Trophoblast cell (in vitro differentiated cells and primary cell): ENCODE measurements around the gene PDE4D.

Experiments
- DNase-seq, 2 donors: peaks; one replicate each; pipeline ENCODE4 v3.0.0-alpha.2; 2016
- H2AFZ ChIP-seq: 2 replicates; pipeline ENCODE4 v1.6.1; 2013; ENCODE audit warnings: low read length, moderate library complexity, mild to moderate bottlenecking; ENCODE audit not compliant: insufficient read depth, poor library complexity
- H2AK5ac ChIP-seq: 2 replicates; pipeline ENCODE4 v1.6.1; 2013; ENCODE audit warnings: mild to moderate bottlenecking, low read length
- H2BK120ac ChIP-seq: 2 replicates; pipeline ENCODE4 v1.6.1; 2013; ENCODE audit warnings: low read length, mild to moderate bottlenecking, moderate library complexity; ENCODE audit not compliant: insufficient read depth, poor library complexity
- H2BK12ac ChIP-seq: 2 replicates; pipeline ENCODE4 v1.6.1; 2013; ENCODE audit warnings: mild to moderate bottlenecking, low read length, moderate library complexity
- H2BK5ac ChIP-seq: 2 replicates; pipeline ENCODE4 v1.6.1; 2013; ENCODE audit warnings: low read length, low read depth, moderate library complexity, mild to moderate bottlenecking; ENCODE audit not compliant: poor library complexity
- H3K14ac ChIP-seq: 2 replicates; pipeline ENCODE4 v1.6.1; 2013; ENCODE audit warnings: mild to moderate bottlenecking, low read length
- H3K18ac ChIP-seq: 2 replicates; pipeline ENCODE4 v1.6.1; 2013; ENCODE audit warnings: mild to moderate bottlenecking, low read length
- H3K23ac ChIP-seq: 2 replicates; pipeline ENCODE4 v1.6.1; 2013; ENCODE audit warnings: low read length
- H3K27ac ChIP-seq: 2 replicates; pipeline ENCODE4 v1.5.1; 2013; ENCODE audit warnings: low read depth, mild to moderate bottlenecking, inconsistent platforms, low read length, moderate library complexity
- H3K27me3 ChIP-seq: 2 replicates; pipeline ENCODE4 v1.6.1; 2013; ENCODE audit warnings: inconsistent platforms, mild to moderate bottlenecking, low read length, moderate library complexity; ENCODE audit not compliant: insufficient read depth
- H3K36me3 ChIP-seq, 2 experiments: 1 replicate in 1 of 2; 2 replicates in 1 of 2; pipeline ENCODE4 v1.6.1; 2013; ENCODE audit warnings: low read length in 2 of 2, mild to moderate bottlenecking in 2 of 2, moderate library complexity in 1 of 2; ENCODE audit not compliant: insufficient read depth in 2 of 2, control insufficient read depth in 1 of 2
- H3K4ac ChIP-seq: 2 replicates; pipeline ENCODE4 v1.6.1; 2013; ENCODE audit warnings: low read depth, mild to moderate bottlenecking, low read length, moderate library complexity
- H3K4me1 ChIP-seq, 2 experiments: 1 replicate in 1 of 2; 2 replicates in 1 of 2; pipeline ENCODE4 v1.6.1; 2013; ENCODE audit warnings: low read length in 2 of 2, mild to moderate bottlenecking in 2 of 2, moderate library complexity in 1 of 2; ENCODE audit not compliant: insufficient read depth in 2 of 2, control insufficient read depth in 1 of 2
- H3K4me2 ChIP-seq: 2 replicates; pipeline ENCODE4 v1.6.1; 2013; ENCODE audit warnings: inconsistent platforms, mild to moderate bottlenecking, low read length, moderate library complexity
- H3K4me3 ChIP-seq: 2 replicates; pipeline ENCODE4 v1.5.1; 2013; ENCODE audit warnings: mild to moderate bottlenecking, low read depth, low read length, inconsistent platforms
- H3K79me1 ChIP-seq: one replicate; pipeline ENCODE4 v1.6.1; 2013; ENCODE audit warnings: low read length
- H3K79me2 ChIP-seq: 2 replicates; pipeline ENCODE4 v1.6.1; 2013; ENCODE audit warnings: low read length, mild to moderate bottlenecking; ENCODE audit not compliant: control insufficient read depth, insufficient read depth, poor library complexity
- H3K9ac ChIP-seq: 2 replicates; pipeline ENCODE4 v1.6.1; 2013; ENCODE audit warnings: mild to moderate bottlenecking, low read length
- H3K9me3 ChIP-seq: 2 replicates; pipeline ENCODE4 v1.6.1; 2013; ENCODE audit warnings: low read depth, mild to moderate bottlenecking, control low read depth, inconsistent platforms, low read length; ENCODE audit not compliant: insufficient read depth
- H4K12ac ChIP-seq: 2 replicates; pipeline ENCODE4 v1.6.1; 2013; ENCODE audit warnings: low read depth, mild to moderate bottlenecking, low read length, moderate library complexity
- H4K8ac ChIP-seq: 2 replicates; pipeline ENCODE4 v1.6.1; 2013; ENCODE audit warnings: low read depth, mild to moderate bottlenecking, low read length, moderate library complexity
- H4K91ac ChIP-seq: one replicate; pipeline ENCODE4 v1.6.1; 2013; ENCODE audit warnings: low read depth, mild to moderate bottlenecking, low read length, moderate library complexity
- WGBS: extraction: QIAGEN DNeasy Blood & Tissue Kit; methylation state at CpG from one replicate; pipeline ENCODE4 v1.1.7; 2013; ENCODE audit warnings: missing lambda C conversion rate; ENCODE audit not compliant: insufficient read length, insufficient coverage; ENCODE audit errors: extremely low coverage; 5-methylcytosine and 5-hydroxymethylcytosine counted together

Gene PDE4D

DNA sequence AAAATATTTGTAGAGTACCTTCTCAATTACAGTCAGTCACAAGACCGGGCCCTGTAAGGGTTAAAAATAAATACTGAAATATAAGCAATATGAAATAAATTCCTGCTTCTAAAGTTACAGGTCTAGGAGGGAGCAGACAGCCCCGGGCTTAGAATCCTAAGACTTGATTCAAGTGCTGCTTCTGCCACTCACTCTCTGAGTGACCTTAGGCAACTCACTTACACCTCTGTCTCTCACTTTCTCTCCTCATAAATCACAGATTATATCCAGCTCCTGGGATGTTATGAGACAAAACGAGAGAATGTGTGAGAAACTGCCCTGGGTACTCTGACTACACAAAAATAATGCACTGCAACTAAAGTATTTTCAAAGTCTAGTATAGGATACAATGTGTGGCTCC is 101.9 kb downstream of the PDE4D start:
- Histone ChIP-seq H3K4me1 (peaks cover 11 to 22% of the 10 kb centered on the region in 2 experiments), H3K4ac (no peak overlapping the region), H3K27ac (peak overlapping the region; percentile 43), H2BK12ac (no peak overlapping the region), H3K23ac (no peak overlapping the region), H2AFZ (no peak overlapping the region), H4K8ac (no peak overlapping the region), H3K4me3 (no peak overlapping the region), H3K18ac (no peak overlapping the region), H4K91ac (peak overlapping the region; percentile 9), H3K4me2 (no peak overlapping the region), H3K9me3 (no peaks in the 10 kb centered on the region), H4K12ac (no peak overlapping the region), H3K9ac (no peak overlapping the region), H3K36me3 (no peaks in the 10 kb centered on the region), H3K14ac (no peak overlapping the region), H3K79me2 (no peaks in the 10 kb centered on the region), H2AK5ac (no peak overlapping the region), H3K27me3 (no peaks in the 10 kb centered on the region), H2BK120ac (no peak overlapping the region), H2BK5ac (no peak overlapping the region), H3K79me1 (peaks cover 29% of the 10 kb centered on the region)
- no peak for DNase-seq
- no CpG with 5 or more reads among the region's 3 CpGs for WGBS

DNA sequence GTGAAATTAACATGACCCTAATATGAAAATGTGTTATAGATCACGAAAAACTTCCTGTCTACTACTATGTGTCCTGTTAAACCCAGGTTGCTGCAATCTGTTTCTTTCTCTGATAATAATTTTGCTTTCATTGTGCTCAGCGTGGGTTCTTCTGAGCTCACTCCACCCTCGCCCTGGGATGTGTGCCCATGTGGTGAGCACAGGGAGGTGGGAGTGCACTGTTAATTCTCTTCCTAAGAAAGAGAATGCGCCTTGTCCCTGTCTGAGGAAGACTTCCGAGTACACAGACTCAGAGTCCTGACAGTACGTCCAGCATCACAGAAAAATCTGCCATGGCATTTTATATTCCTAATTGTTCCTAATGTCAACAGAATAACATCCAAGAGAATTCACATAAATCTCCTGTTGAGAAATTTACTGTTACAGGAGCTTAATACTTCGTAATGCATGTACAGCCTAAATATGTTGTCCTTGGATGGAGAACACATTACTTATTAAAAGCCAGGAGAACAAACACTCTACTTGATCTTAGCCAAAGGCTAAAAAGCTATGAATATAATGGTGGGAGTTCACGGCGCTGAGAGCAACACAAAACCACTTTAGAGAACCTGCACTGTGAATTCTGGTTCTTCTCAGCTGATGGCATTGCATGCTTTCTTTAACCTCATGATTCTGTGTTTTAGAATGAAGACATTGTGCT is 102.6 kb downstream of the PDE4D start:
- Histone ChIP-seq H3K4ac (peak overlapping the region; percentile 22), H3K9ac (no peak overlapping the region), H3K79me2 (no peaks in the 10 kb centered on the region), H3K27ac (peak overlapping the region; percentile 69), H3K27me3 (no peaks in the 10 kb centered on the region), H2AFZ (no peak overlapping the region), H3K4me2 (no peak overlapping the region), H2BK12ac (peak overlapping the region; percentile 91), H2BK120ac (peak overlapping the region; percentile 82), H3K18ac (peak overlapping the region; percentile 25), H3K23ac (no peak overlapping the region), H3K4me3 (no peak overlapping the region), H3K9me3 (no peaks in the 10 kb centered on the region), H2AK5ac (peak overlapping the region; percentile 52), H3K4me1 (peaks cover 11 to 22% of the 10 kb centered on the region in 2 experiments), H3K36me3 (no peaks in the 10 kb centered on the region), H4K8ac (peak overlapping the region; percentile 25), H4K91ac (peak overlapping the region; percentile 86), H3K79me1 (peaks cover 27% of the 10 kb centered on the region), H4K12ac (no peak overlapping the region), H2BK5ac (peak overlapping the region; percentile 81), H3K14ac (peak overlapping the region; percentile 89)
- no CpG with 5 or more reads among the region's 9 CpGs for WGBS
- no peak for DNase-seq

DNA sequence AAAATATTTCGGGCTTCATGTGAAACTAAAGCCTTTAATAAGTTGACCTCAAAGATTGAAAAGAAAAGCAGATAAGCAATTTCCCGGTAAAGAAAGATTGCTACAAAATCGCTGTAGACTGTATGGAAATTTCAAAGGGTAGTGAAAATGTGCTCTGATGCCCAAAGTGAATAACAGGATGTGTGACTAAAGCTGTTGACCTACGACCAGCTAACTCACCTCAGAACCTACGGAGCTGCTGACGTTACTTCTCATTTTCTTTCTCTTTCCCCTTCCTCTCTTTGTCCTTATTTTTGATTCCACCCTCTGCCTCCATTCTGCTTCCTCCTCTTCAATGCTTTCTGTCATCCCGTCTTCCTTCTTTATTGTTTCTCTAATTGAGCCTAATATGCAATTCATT is 103.2 kb downstream of the PDE4D start:
- Histone ChIP-seq H4K91ac (no peak overlapping the region), H3K18ac (no peak overlapping the region), H3K4me1 (peaks cover 11 to 26% of the 10 kb centered on the region in 2 experiments), H3K79me2 (no peaks in the 10 kb centered on the region), H2BK120ac (no peak overlapping the region), H3K27ac (peak overlapping the region; percentile 7), H3K23ac (no peak overlapping the region), H3K4ac (no peak overlapping the region), H3K9me3 (no peaks in the 10 kb centered on the region), H2BK5ac (no peak overlapping the region), H3K36me3 (no peaks in the 10 kb centered on the region), H3K4me2 (no peak overlapping the region), H4K12ac (no peak overlapping the region), H3K4me3 (no peak overlapping the region), H3K9ac (no peak overlapping the region), H3K79me1 (peaks cover 27% of the 10 kb centered on the region), H4K8ac (no peak overlapping the region), H2AK5ac (no peak overlapping the region), H2AFZ (no peak overlapping the region), H2BK12ac (no peak overlapping the region), H3K14ac (no peak overlapping the region), H3K27me3 (no peaks in the 10 kb centered on the region)
- DNase-seq = no peak
- WGBS = no CpG with 5 or more reads among the region's 7 CpGs

DNA sequence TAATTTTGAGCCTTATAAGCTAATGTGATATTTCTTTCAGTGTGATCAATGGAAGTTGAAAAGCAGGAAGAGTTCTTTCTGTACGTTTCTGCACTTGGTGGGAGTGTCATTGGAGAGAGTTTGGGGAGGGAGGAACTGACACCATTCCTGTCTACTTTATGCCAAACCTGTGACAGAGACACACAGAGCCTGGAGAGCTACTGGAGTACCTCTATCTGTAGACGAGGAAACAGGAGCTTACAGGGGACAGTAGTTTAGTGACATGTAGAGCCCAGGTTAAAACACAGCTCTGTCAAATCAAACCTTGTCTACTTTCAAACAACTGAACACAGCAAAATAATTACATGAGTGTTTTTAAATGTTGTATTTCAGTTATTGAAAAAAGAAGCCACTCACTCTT is 103.6 kb downstream of the PDE4D start:
- Histone ChIP-seq H3K9me3 (no peaks in the 10 kb centered on the region), H3K4me2 (no peak overlapping the region), H3K4me3 (no peak overlapping the region), H3K79me1 (peaks cover 27% of the 10 kb centered on the region), H3K14ac (peak overlapping the region; percentile 32), H3K18ac (no peak overlapping the region), H2BK12ac (peak overlapping the region; percentile 51), H3K36me3 (no peaks in the 10 kb centered on the region), H3K23ac (no peak overlapping the region), H2BK5ac (peak overlapping the region; percentile 45), H3K27ac (peak overlapping the region; percentile 28), H3K4me1 (peaks cover 11 to 26% of the 10 kb centered on the region in 2 experiments), H2AK5ac (peak overlapping the region; percentile 15), H3K27me3 (no peaks in the 10 kb centered on the region), H3K9ac (no peak overlapping the region), H4K12ac (no peak overlapping the region), H2AFZ (no peak overlapping the region), H3K4ac (peak overlapping the region; percentile 47), H2BK120ac (peak overlapping the region; percentile 68), H4K91ac (peak overlapping the region; percentile 72), H3K79me2 (no peaks in the 10 kb centered on the region), H4K8ac (peak overlapping the region; percentile 32)
- no CpG with 5 or more reads among the region's 2 CpGs for WGBS
- no peak for DNase-seq
